Trophoblast cell (in vitro differentiated cells and primary cell): Measurements from ENCODE around the gene KCNQ1.
A peak's percentile ranks its signal among the peaks of the same experiment; 100 is the strongest.

Experiments used
- DNase-seq, 2 donors: peaks; one replicate each; pipeline ENCODE4 v3.0.0-alpha.2; 2016
- H2AFZ ChIP-seq: 2 replicates; pipeline ENCODE4 v1.6.1; 2013; ENCODE audit warnings: low read length, moderate library complexity, mild to moderate bottlenecking; ENCODE audit not compliant: insufficient read depth, poor library complexity
- H2AK5ac ChIP-seq: 2 replicates; pipeline ENCODE4 v1.6.1; 2013; ENCODE audit warnings: mild to moderate bottlenecking, low read length
- H2BK120ac ChIP-seq: 2 replicates; pipeline ENCODE4 v1.6.1; 2013; ENCODE audit warnings: low read length, mild to moderate bottlenecking, moderate library complexity; ENCODE audit not compliant: insufficient read depth, poor library complexity
- H2BK12ac ChIP-seq: 2 replicates; pipeline ENCODE4 v1.6.1; 2013; ENCODE audit warnings: mild to moderate bottlenecking, low read length, moderate library complexity
- H2BK5ac ChIP-seq: 2 replicates; pipeline ENCODE4 v1.6.1; 2013; ENCODE audit warnings: low read length, low read depth, moderate library complexity, mild to moderate bottlenecking; ENCODE audit not compliant: poor library complexity
- H3K14ac ChIP-seq: 2 replicates; pipeline ENCODE4 v1.6.1; 2013; ENCODE audit warnings: mild to moderate bottlenecking, low read length
- H3K18ac ChIP-seq: 2 replicates; pipeline ENCODE4 v1.6.1; 2013; ENCODE audit warnings: mild to moderate bottlenecking, low read length
- H3K23ac ChIP-seq: 2 replicates; pipeline ENCODE4 v1.6.1; 2013; ENCODE audit warnings: low read length
- H3K27ac ChIP-seq: 2 replicates; pipeline ENCODE4 v1.5.1; 2013; ENCODE audit warnings: low read depth, mild to moderate bottlenecking, inconsistent platforms, low read length, moderate library complexity
- H3K27me3 ChIP-seq: 2 replicates; pipeline ENCODE4 v1.6.1; 2013; ENCODE audit warnings: inconsistent platforms, mild to moderate bottlenecking, low read length, moderate library complexity; ENCODE audit not compliant: insufficient read depth
- H3K36me3 ChIP-seq, 2 experiments: 1 replicate in 1 of 2; 2 replicates in 1 of 2; pipeline ENCODE4 v1.6.1; 2013; ENCODE audit warnings: low read length in 2 of 2, mild to moderate bottlenecking in 2 of 2, moderate library complexity in 1 of 2; ENCODE audit not compliant: insufficient read depth in 2 of 2, control insufficient read depth in 1 of 2
- H3K4ac ChIP-seq: 2 replicates; pipeline ENCODE4 v1.6.1; 2013; ENCODE audit warnings: low read depth, mild to moderate bottlenecking, low read length, moderate library complexity
- H3K4me1 ChIP-seq, 2 experiments: 1 replicate in 1 of 2; 2 replicates in 1 of 2; pipeline ENCODE4 v1.6.1; 2013; ENCODE audit warnings: low read length in 2 of 2, mild to moderate bottlenecking in 2 of 2, moderate library complexity in 1 of 2; ENCODE audit not compliant: insufficient read depth in 2 of 2, control insufficient read depth in 1 of 2
- H3K4me2 ChIP-seq: 2 replicates; pipeline ENCODE4 v1.6.1; 2013; ENCODE audit warnings: inconsistent platforms, mild to moderate bottlenecking, low read length, moderate library complexity
- H3K4me3 ChIP-seq: 2 replicates; pipeline ENCODE4 v1.5.1; 2013; ENCODE audit warnings: mild to moderate bottlenecking, low read depth, low read length, inconsistent platforms
- H3K79me1 ChIP-seq: one replicate; pipeline ENCODE4 v1.6.1; 2013; ENCODE audit warnings: low read length
- H3K79me2 ChIP-seq: 2 replicates; pipeline ENCODE4 v1.6.1; 2013; ENCODE audit warnings: low read length, mild to moderate bottlenecking; ENCODE audit not compliant: control insufficient read depth, insufficient read depth, poor library complexity
- H3K9ac ChIP-seq: 2 replicates; pipeline ENCODE4 v1.6.1; 2013; ENCODE audit warnings: mild to moderate bottlenecking, low read length
- H3K9me3 ChIP-seq: 2 replicates; pipeline ENCODE4 v1.6.1; 2013; ENCODE audit warnings: low read depth, mild to moderate bottlenecking, control low read depth, inconsistent platforms, low read length; ENCODE audit not compliant: insufficient read depth
- H4K12ac ChIP-seq: 2 replicates; pipeline ENCODE4 v1.6.1; 2013; ENCODE audit warnings: low read depth, mild to moderate bottlenecking, low read length, moderate library complexity
- H4K8ac ChIP-seq: 2 replicates; pipeline ENCODE4 v1.6.1; 2013; ENCODE audit warnings: low read depth, mild to moderate bottlenecking, low read length, moderate library complexity
- H4K91ac ChIP-seq: one replicate; pipeline ENCODE4 v1.6.1; 2013; ENCODE audit warnings: low read depth, mild to moderate bottlenecking, low read length, moderate library complexity
- WGBS: extraction: QIAGEN DNeasy Blood & Tissue Kit; methylation state at CpG from one replicate; pipeline ENCODE4 v1.1.7; 2013; ENCODE audit warnings: missing lambda C conversion rate; ENCODE audit not compliant: insufficient read length, insufficient coverage; ENCODE audit errors: extremely low coverage; 5-methylcytosine and 5-hydroxymethylcytosine counted together

Gene KCNQ1

DNA sequence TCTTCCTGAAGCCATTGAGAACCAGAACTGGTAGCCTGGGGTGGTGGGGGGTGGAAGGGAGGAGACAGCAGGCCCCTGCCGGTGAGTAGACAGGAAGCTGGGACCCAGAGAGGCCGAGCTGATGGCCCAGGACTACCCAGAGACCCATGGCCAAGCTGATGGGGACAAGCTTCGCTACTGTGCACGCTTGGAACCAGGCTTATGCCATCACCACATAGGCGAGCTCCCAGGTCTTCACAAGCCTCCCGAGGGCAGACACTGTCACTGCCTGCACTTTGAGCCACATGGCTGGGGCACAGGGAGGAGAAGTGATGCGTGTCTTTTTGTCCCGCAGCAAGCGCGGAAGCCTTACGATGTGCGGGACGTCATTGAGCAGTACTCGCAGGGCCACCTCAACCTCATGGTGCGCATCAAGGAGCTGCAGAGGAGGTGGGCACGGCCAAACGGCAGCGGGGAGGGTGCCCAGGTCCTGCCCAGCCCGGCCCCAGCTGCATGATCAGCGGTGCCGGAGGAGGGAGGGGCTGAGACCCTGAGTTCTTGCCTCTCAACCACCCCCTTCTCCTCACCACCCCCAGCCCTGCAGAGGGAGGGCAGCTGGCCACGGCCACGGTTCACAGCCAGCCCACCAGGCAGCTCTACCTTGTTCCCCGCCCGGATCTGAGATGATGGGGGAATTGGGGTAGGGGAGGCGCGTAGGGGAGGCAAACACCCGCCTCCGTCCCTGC is 331.0 kb downstream of the KCNQ1 start:
- Histone ChIP-seq H3K23ac (no peak overlapping the region), H3K27ac (no peak overlapping the region), H3K9me3 (no peaks in the 10 kb centered on the region), H3K27me3 (no peaks in the 10 kb centered on the region), H3K4ac (no peak overlapping the region), H4K91ac (no peak overlapping the region), H3K4me1 (peaks cover 12 to 23% of the 10 kb centered on the region in 2 experiments), H4K12ac (no peak overlapping the region), H3K14ac (no peak overlapping the region), H4K8ac (no peak overlapping the region), H2AFZ (no peak overlapping the region), H2BK12ac (peak overlapping the region; percentile 37), H3K18ac (no peak overlapping the region), H3K4me3 (no peak overlapping the region), H2BK120ac (no peak overlapping the region), H2BK5ac (no peak overlapping the region), H3K9ac (no peak overlapping the region), H2AK5ac (no peak overlapping the region), H3K79me1 (no peaks in the 10 kb centered on the region), H3K79me2 (no peaks in the 10 kb centered on the region), H3K4me2 (no peak overlapping the region), H3K36me3 (no peaks in the 10 kb centered on the region)
- no CpG with 5 or more reads among the region's 29 CpGs for WGBS
- no peak for DNase-seq

DNA sequence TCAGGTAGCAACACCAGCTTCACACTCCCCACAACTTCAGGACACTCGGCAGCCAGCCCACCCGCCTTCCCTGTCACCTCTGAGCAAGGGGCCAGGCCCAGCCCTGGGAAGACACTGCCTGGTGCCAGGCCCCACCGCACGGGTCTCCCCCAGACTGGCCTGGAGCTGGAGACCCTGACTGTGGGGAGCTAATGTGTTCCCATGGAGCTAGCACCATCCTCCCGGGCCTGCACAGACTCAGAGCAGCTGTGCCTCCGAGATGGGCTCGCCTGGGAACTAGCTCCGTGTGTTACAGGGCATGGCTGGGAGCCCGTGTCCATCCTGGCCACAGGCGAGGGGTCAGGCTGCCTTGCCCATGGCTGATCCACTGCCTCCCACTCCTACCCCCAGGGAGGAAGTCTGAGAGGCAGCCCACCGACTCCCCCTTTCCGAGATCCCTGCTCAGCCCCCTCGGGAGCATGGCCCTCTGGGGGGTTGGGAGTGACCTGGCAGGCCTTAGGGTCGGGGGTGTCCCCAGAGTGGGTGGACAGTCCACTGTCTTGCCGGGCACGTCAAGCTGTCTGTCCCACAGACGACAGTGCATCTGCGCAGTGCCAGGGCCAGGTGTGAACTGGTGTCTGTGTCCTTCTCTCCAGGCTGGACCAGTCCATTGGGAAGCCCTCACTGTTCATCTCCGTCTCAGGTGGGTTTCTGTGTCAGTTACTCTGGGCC is 331.7 kb downstream of the KCNQ1 start:
- H3K4me1 ChIP-seq = peaks cover 12 to 27% of the 10 kb centered on the region in 2 experiments
- no peak overlapping the region for H4K12ac ChIP-seq
- H3K27ac ChIP-seq = no peak overlapping the region
- no peak overlapping the region for H3K23ac ChIP-seq
- H3K27me3 ChIP-seq = no peaks in the 10 kb centered on the region
- no peak overlapping the region for H3K4me2 ChIP-seq
- WGBS = no CpG with 5 or more reads among the region's 19 CpGs
- no peak overlapping the region for H3K4ac ChIP-seq
- peak overlapping the region; percentile 27 for H2AK5ac ChIP-seq
- H3K14ac ChIP-seq = no peak overlapping the region
- H3K18ac ChIP-seq = peak overlapping the region; percentile 21
- DNase-seq = no peak
- no peaks in the 10 kb centered on the region for H3K9me3 ChIP-seq
- no peak overlapping the region for H2BK120ac ChIP-seq
- H3K9ac ChIP-seq = no peak overlapping the region
- no peaks in the 10 kb centered on the region for H3K36me3 ChIP-seq
- peak overlapping the region; percentile 20 for H4K91ac ChIP-seq
- no peak overlapping the region for H2BK5ac ChIP-seq
- H4K8ac ChIP-seq = no peak overlapping the region
- no peak overlapping the region for H2AFZ ChIP-seq
- no peak overlapping the region for H3K4me3 ChIP-seq
- no peaks in the 10 kb centered on the region for H3K79me1 ChIP-seq
- H3K79me2 ChIP-seq = no peaks in the 10 kb centered on the region
- H2BK12ac ChIP-seq = peak overlapping the region; percentile 37

DNA sequence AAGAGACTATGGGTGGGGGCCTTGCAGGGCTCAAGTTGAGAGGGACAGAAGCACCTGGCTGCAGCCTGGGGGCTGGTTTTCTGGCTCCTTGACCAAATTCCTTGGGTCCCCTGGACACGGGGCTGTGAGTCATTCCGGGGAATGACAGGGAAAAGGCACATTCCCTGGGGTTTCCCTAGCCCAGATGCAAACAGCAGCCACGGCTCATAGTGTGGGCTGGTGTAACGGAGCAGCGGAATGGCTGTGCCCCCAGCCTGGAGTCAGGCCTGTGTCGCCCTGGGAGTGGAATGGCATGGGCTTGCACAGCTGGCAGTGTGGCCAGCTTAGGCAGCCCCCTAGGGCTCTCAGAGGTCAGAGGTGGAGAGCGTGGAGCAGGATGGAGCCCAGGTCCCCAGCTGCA is 332.6 kb downstream of the KCNQ1 start:
- no peak for DNase-seq
- H2BK12ac ChIP-seq = no peak overlapping the region
- H3K4me1 ChIP-seq = peaks cover 12 to 28% of the 10 kb centered on the region in 2 experiments
- no peak overlapping the region for H3K4ac ChIP-seq
- no peak overlapping the region for H4K91ac ChIP-seq
- H3K23ac ChIP-seq = no peak overlapping the region
- no peak overlapping the region for H3K9ac ChIP-seq
- no peaks in the 10 kb centered on the region for H3K79me2 ChIP-seq
- no peak overlapping the region for H3K27ac ChIP-seq
- H3K79me1 ChIP-seq = no peaks in the 10 kb centered on the region
- H3K4me2 ChIP-seq = no peak overlapping the region
- no peak overlapping the region for H4K12ac ChIP-seq
- no peaks in the 10 kb centered on the region for H3K27me3 ChIP-seq
- no peak overlapping the region for H3K18ac ChIP-seq
- no peak overlapping the region for H3K4me3 ChIP-seq
- no peak overlapping the region for H2BK5ac ChIP-seq
- H3K36me3 ChIP-seq = no peaks in the 10 kb centered on the region
- H4K8ac ChIP-seq = no peak overlapping the region
- H2AFZ ChIP-seq = no peak overlapping the region
- peak overlapping the region; percentile 22 for H3K14ac ChIP-seq
- no peak overlapping the region for H2AK5ac ChIP-seq
- no peak overlapping the region for H2BK120ac ChIP-seq
- H3K9me3 ChIP-seq = no peaks in the 10 kb centered on the region
- no CpG with 5 or more reads among the region's 7 CpGs for WGBS

DNA sequence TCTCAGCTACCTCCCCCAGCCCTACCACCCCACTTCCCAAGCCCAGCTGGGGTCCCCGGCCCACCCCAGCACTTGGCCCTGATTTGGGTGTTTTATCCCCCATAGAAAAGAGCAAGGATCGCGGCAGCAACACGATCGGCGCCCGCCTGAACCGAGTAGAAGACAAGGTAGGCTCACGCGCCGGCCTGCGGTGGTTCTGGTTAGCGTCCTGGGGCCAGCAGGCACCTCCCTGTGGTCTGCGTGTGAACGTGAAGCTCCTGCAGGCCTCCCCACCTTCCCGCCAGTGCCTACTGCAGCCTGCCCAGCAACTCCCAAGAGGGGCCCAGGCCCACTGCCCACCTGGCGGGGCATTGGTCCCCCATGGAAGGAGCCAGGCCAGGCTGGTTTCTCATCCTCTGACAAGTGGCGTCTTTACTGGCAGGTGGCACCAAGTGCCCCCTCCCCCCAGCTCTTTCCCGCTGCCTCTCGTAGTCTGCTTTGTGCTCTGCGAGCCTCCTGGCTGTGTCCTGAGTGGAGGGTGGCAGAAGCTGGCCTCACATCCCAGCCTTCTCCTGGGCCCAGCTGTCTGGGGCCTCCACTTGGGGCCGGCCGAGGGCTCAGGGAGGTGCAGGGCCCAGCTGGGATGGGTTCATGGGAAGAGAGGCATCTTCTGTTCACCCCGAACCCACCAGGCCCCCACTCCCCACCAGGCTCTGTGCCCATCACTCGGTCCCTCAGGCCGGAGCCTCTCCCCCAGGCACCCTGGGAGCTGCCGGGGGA is 333.2 kb downstream of the KCNQ1 start:
- Histone ChIP-seq H3K4me3 (no peak overlapping the region), H4K12ac (no peak overlapping the region), H3K79me1 (no peaks in the 10 kb centered on the region), H3K14ac (peak overlapping the region; percentile 32), H3K36me3 (no peaks in the 10 kb centered on the region), H4K91ac (peak overlapping the region; percentile 26), H3K27me3 (no peaks in the 10 kb centered on the region), H3K18ac (no peak overlapping the region), H3K9ac (no peak overlapping the region), H3K4me2 (no peak overlapping the region), H3K9me3 (no peaks in the 10 kb centered on the region), H2BK5ac (no peak overlapping the region), H3K23ac (no peak overlapping the region), H3K27ac (no peak overlapping the region), H2AK5ac (peak overlapping the region; percentile 62), H3K4ac (no peak overlapping the region), H3K79me2 (no peaks in the 10 kb centered on the region), H2BK12ac (peak overlapping the region; percentile 31), H3K4me1 (peaks cover 12 to 28% of the 10 kb centered on the region in 2 experiments), H2AFZ (no peak overlapping the region), H2BK120ac (no peak overlapping the region), H4K8ac (no peak overlapping the region)
- no peak for DNase-seq
- WGBS = no CpG with 5 or more reads among the region's 27 CpGs
